ENCODE results near the gene PBX1. TPM values are rescaled to one million over a fixed set of nuclear protein-coding genes. Genes with fewer than 3 reads are reported as not detected.

PBX1 gene
- total and polyA plus RNA-seq, 2 donors from 2014 or later = 14.9 to 91.5 TPM

- peak overlapping the region; percentile 44 to 61 for H3K27ac ChIP-seq (ENCODE audit: low read depth in 2 of 2, low read length in 2 of 2)
- H3K9ac ChIP-seq (ENCODE audit: low read length in 3 of 3) = no peak overlapping the region
Observed at GRCh38 chr1:164635803-164636731, 77.1 kb downstream of the PBX1 start.

GRCh38 chr1:164636757-164637156, 77.8 kb downstream of the PBX1 start:
- Histone ChIP-seq H3K9ac (ENCODE audit: low read length in 3 of 3) (no peak overlapping the region), H3K27ac (ENCODE audit: low read depth in 2 of 2, low read length in 2 of 2) (peak overlapping the region in 1 of 2 donors; percentile 34), H3K4me1 (ENCODE audit: control insufficient read depth in 2 of 3, insufficient read depth in 2 of 3, low read depth in 1 of 3, low read length in 3 of 3) (peaks cover 2 to 37% (median 26%) of the 10 kb centered on the region in 3 donors), H3K27me3 (ENCODE audit: control insufficient read depth, insufficient read depth, low read length) (no peaks in the 10 kb centered on the region), H3K9me3 (ENCODE audit: control insufficient read depth in 2 of 3, insufficient read depth in 1 of 3, low read length in 3 of 3) (no peaks in the 10 kb centered on the region), H3K4me3 (ENCODE audit: low read length in 3 of 3) (no peak overlapping the region), H3K36me3 (ENCODE audit: control insufficient read depth in 2 of 3, insufficient read depth in 3 of 3, low read length in 3 of 3) (no peaks in the 10 kb centered on the region)
- FAIRE-seq (no peak), DNase-seq (peak in 3 of 5 donors; percentile 60 to 83 (median 74))
- no peak for TF ChIP-seq CTCF (IDR thresholded peaks at IDR 0.05; ENCODE audit: borderline replicate concordance, extremely low read depth, insufficient read depth)
- intact Hi-C loops (cut with DNase I) = no loop called here

More at GRCh38 chr1:164635803-164636731, 77.1 kb downstream of the PBX1 start:
- DNase-seq (peak in 4 of 5 donors; percentile 73 to 85 (median 78)), FAIRE-seq (no peak)
- Histone ChIP-seq H3K4me3 (ENCODE audit: low read length in 3 of 3) (no peak overlapping the region), H3K9me3 (ENCODE audit: control insufficient read depth in 2 of 3, insufficient read depth in 1 of 3, low read length in 3 of 3) (no peaks in the 10 kb centered on the region), H3K36me3 (ENCODE audit: control insufficient read depth in 2 of 3, insufficient read depth in 3 of 3, low read length in 3 of 3) (no peaks in the 10 kb centered on the region), H3K27me3 (ENCODE audit: control insufficient read depth, insufficient read depth, low read length) (no peaks in the 10 kb centered on the region), H3K4me1 (ENCODE audit: control insufficient read depth in 2 of 3, insufficient read depth in 2 of 3, low read depth in 1 of 3, low read length in 3 of 3) (peaks cover 2 to 36% (median 23%) of the 10 kb centered on the region in 3 donors)
- intact Hi-C loops (cut with DNase I) = no loop called here
- no peak for TF ChIP-seq CTCF (IDR thresholded peaks at IDR 0.05; ENCODE audit: borderline replicate concordance, extremely low read depth, insufficient read depth)

- Histone ChIP-seq H3K9ac (ENCODE audit: low read length in 3 of 3) (no peak overlapping the region), H3K27me3 (ENCODE audit: control insufficient read depth, insufficient read depth, low read length) (no peaks in the 10 kb centered on the region), H3K27ac (ENCODE audit: low read depth in 2 of 2, low read length in 2 of 2) (peak overlapping the region in 1 of 2 donors; percentile 9), H3K4me1 (ENCODE audit: control insufficient read depth in 2 of 3, insufficient read depth in 2 of 3, low read depth in 1 of 3, low read length in 3 of 3) (peaks cover 2 to 37% (median 26%) of the 10 kb centered on the region in 3 donors), H3K9me3 (ENCODE audit: control insufficient read depth in 2 of 3, insufficient read depth in 1 of 3, low read length in 3 of 3) (no peaks in the 10 kb centered on the region), H3K36me3 (ENCODE audit: control insufficient read depth in 2 of 3, insufficient read depth in 3 of 3, low read length in 3 of 3) (peaks cover 0 to 2% (median 0%) of the 10 kb centered on the region in 3 donors), H3K4me3 (ENCODE audit: low read length in 3 of 3) (no peak overlapping the region)
- DNase-seq (no peak), FAIRE-seq (no peak)
- intact Hi-C loops (cut with DNase I) = no loop called here
- TF ChIP-seq CTCF (IDR thresholded peaks at IDR 0.05; ENCODE audit: borderline replicate concordance, extremely low read depth, insufficient read depth) = no peak
Observed at GRCh38 chr1:164637461-164638375, 78.7 kb downstream of the PBX1 start.

Measured in kidney (tissue), 14 donors.